Muscle of arm (tissue), 14 donors: Measurements from ENCODE around the gene FASTKD2. TPM values are rescaled to one million over a fixed set of nuclear protein-coding genes. Genes with fewer than 3 reads are reported as not detected.

Experiments used
- DNase-seq: peaks from one replicate; pipeline ENCODE4 v3.0.0-alpha.2; 2013
- long read RNA-seq, 11 donors: transcript quantifications; one replicate each; lab custom pipeline, GENCODE V29; 2026
- polyA plus RNA-seq, 12 donors: library from polyadenylated mRNA; unstranded; fragments of 120-200 nt; gene quantifications; one replicate each; pipeline ENCODE4 v1.2.1, GENCODE V29; 2013; ENCODE audit not compliant: insufficient read length in 12 of 12

Gene FASTKD2
- polyA plus RNA-seq: 10 to 100 TPM in 11 of 12 donors, not detected in 1; 21.0 to 30.4 (median 26.0) TPM
- long read RNA-seq, donor 1, partial matches to known transcripts: 22 of 29 reads
- long read RNA-seq, donor 1, other reads (novel, unspliced or antisense): 0 of 29 reads
- long read RNA-seq, donor 2, transcript FASTKD2-201 (12 exons, 3,188 nt): major isoform, 8 of 13 reads
- long read RNA-seq, donor 2, transcript FASTKD2-202 (12 exons, 2,586 nt): minor isoform, 5 of 13 reads
- long read RNA-seq, donor 2, partial matches to known transcripts: 0 of 13 reads
- long read RNA-seq, donor 2, other reads (novel, unspliced or antisense): 0 of 13 reads
- long read RNA-seq, donor 3, partial matches to known transcripts: 5 of 7 reads
- long read RNA-seq, donor 3, other reads (novel, unspliced or antisense): 0 of 7 reads
- long read RNA-seq, donor 4, transcript FASTKD2-201 (12 exons, 3,188 nt): major isoform, 5 of 6 reads
- long read RNA-seq, donor 4, partial matches to known transcripts: 0 of 6 reads
- long read RNA-seq, donor 4, other reads (novel, unspliced or antisense): 0 of 6 reads
- long read RNA-seq, donor 5, transcript FASTKD2-202 (12 exons, 2,586 nt): minor isoform, 5 of 23 reads
- long read RNA-seq, donor 5, transcript FASTKD2-201 (12 exons, 3,188 nt): major isoform, 12 of 23 reads
- long read RNA-seq, donor 5, partial matches to known transcripts: 6 of 23 reads
- long read RNA-seq, donor 5, other reads (novel, unspliced or antisense): 0 of 23 reads
- long read RNA-seq, donor 6, partial matches to known transcripts: 0 of 5 reads
- long read RNA-seq, donor 6, other reads (novel, unspliced or antisense): 0 of 5 reads
- long read RNA-seq, donor 7, partial matches to known transcripts: 0 of 1 reads
- long read RNA-seq, donor 7, other reads (novel, unspliced or antisense): 0 of 1 reads
- long read RNA-seq, donor 8, transcript FASTKD2-201 (12 exons, 3,188 nt): major isoform, 5 of 23 reads
- long read RNA-seq, donor 8, partial matches to known transcripts: 15 of 23 reads
- long read RNA-seq, donor 8, other reads (novel, unspliced or antisense): 0 of 23 reads
- long read RNA-seq, donor 9, partial matches to known transcripts: 0 of 4 reads
- long read RNA-seq, donor 9, other reads (novel, unspliced or antisense): 0 of 4 reads
- long read RNA-seq, donor 10, partial matches to known transcripts: 0 of 7 reads
- long read RNA-seq, donor 10, other reads (novel, unspliced or antisense): 0 of 7 reads
- long read RNA-seq, donor 11, transcript FASTKD2-201 (12 exons, 3,188 nt): major isoform, 6 of 24 reads
- long read RNA-seq, donor 11, partial matches to known transcripts: 15 of 24 reads
- long read RNA-seq, donor 11, other reads (novel, unspliced or antisense): 0 of 24 reads

- peak; percentile 96 for DNase-seq
Measured at GRCh38 chr2:206765242-206766056, at the start of gene FASTKD2, which contains the start of gene MDH1B. Gene FASTKD2 (plus strand): TSS chr2:206765606. CDS start chr2:206766694, 1,088 bp downstream. Gene MDH1B (minus strand): TSS chr2:206765328. CDS start chr2:206765271, 57 bp downstream.

GRCh38 chr2:206716623-206717022 is 48.8 kb upstream of the FASTKD2 start:
- no peak for DNase-seq

- DNase-seq: no peak
Measured at GRCh38 chr2:206718296-206718695, 47.1 kb upstream of the FASTKD2 start, which contains the start of gene DYTN. Gene DYTN (minus strand): TSS chr2:206718396. CDS start chr2:206718279, 117 bp downstream.

- no peak for DNase-seq
Measured at GRCh38 chr2:206721256-206721920, 44.0 kb upstream of the FASTKD2 start.

GRCh38 chr2:206723288-206723687 is 42.1 kb upstream of the FASTKD2 start:
- no peak for DNase-seq

GRCh38 chr2:206727287-206727686 is 38.1 kb upstream of the FASTKD2 start:
- no peak for DNase-seq

- DNase-seq: no peak
Measured at GRCh38 chr2:206728277-206729199, 36.9 kb upstream of the FASTKD2 start.

- no peak for DNase-seq
Measured at GRCh38 chr2:206733341-206733740, 32.1 kb upstream of the FASTKD2 start.

GRCh38 chr2:206736935-206737334 is 28.5 kb upstream of the FASTKD2 start:
- no peak for DNase-seq

GRCh38 chr2:206739271-206739670 is 26.1 kb upstream of the FASTKD2 start:
- no peak for DNase-seq

- DNase-seq: no peak
Measured at GRCh38 chr2:206740800-206741199, 24.6 kb upstream of the FASTKD2 start.

- DNase-seq: no peak
Measured at GRCh38 chr2:206756816-206757215, 8.6 kb upstream of the FASTKD2 start.

GRCh38 chr2:206764673-206765241 is 649 bp upstream of the FASTKD2 start:
- no peak for DNase-seq

- no peak for DNase-seq
Measured at GRCh38 chr2:206766057-206766930, 888 bp downstream of the FASTKD2 start.

GRCh38 chr2:206774871-206775270 is 9.5 kb downstream of the FASTKD2 start:
- no peak for DNase-seq

GRCh38 chr2:206776432-206776831 is 11.0 kb downstream of the FASTKD2 start:
- DNase-seq: no peak

GRCh38 chr2:206780671-206781070 is 15.3 kb downstream of the FASTKD2 start:
- no peak for DNase-seq
